Glomerular visceral epithelial cell (primary cell): ENCODE results near the gene GFM2.
"Not testable (repeated sequence)": the region's sequence is repeated elsewhere in the genome, so short reads cannot be mapped to it uniquely, and the experiment has no call there.

Source experiments
- DNase-seq: peaks from one replicate; pipeline ENCODE4 v3.0.0-alpha.2; 2016; ENCODE audit errors: extremely low spot score

Gene GFM2

DNA sequence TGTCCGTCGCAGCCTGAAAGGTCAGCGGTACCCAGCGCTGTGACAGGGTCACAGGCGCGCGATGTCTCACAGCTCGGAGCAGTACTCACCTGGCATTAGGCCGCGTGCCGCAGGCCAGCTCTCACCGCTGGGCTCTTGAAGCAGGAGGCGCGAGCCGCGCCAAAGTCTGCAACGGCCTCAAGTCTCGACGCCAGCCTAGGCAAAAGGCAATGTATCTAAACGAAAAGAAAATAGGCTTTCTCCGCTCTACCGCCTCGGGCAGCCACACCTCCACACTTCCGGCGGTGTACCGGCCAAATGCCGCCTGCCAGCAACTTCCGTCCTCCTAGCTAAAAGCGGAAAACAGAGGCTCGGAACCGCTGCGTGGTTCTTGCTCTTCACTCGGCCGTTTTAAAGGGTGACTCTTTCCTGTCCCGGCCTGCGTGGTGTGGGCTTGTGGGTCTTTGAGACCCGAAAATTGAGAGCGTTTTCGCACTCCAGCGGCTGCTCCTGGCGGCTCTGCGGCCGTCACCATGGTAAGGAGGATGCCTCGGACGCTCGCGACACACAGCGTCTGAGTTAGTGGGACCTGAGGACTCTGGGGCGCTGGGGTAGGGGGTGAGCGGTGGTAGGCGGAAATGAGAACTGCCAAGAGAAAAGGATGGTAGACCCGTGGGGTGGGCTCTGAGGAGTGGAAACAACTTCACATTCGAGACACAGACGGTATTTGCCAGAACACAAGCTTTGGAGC, at the start of gene GFM2, which contains the start of gene NSA2:
Gene GFM2, minus strand, starts transcription at position 269 of the 730 bp plus-strand sequence. CDS start 3,375 bp downstream, outside the sequence.
Gene NSA2, plus strand, starts transcription at position 401 of the 730 bp plus-strand sequence. Its CDS starts 112 bp downstream, at position 513.
- peak; percentile 94 for DNase-seq

GRCh38 chr5:74810915-74811314, 44.0 kb upstream of the GFM2 start:
- DNase-seq, result peak; percentile 48

DNA sequence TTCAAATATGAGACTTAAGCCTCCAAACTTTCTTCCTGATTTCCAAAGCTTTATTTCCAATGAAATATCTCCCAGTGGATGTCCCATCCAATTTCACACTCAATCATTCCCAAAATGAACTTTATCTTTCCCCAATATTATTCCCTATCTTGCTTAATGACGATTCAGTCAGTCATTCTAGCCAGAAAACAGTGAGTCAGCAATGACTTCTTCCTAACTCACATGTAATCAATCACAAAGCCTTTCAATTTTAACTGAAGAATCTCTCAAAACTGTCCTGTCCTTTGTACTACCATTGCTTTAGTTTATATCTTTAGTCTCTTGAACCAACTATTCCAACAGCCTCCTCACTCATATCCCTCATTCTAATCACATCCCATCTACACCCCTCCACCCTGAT, 35.0 kb upstream of the GFM2 start:
- no peak for DNase-seq

GRCh38 chr5:74801197-74801596, 34.3 kb upstream of the GFM2 start:
- DNase-seq, result no peak

DNA sequence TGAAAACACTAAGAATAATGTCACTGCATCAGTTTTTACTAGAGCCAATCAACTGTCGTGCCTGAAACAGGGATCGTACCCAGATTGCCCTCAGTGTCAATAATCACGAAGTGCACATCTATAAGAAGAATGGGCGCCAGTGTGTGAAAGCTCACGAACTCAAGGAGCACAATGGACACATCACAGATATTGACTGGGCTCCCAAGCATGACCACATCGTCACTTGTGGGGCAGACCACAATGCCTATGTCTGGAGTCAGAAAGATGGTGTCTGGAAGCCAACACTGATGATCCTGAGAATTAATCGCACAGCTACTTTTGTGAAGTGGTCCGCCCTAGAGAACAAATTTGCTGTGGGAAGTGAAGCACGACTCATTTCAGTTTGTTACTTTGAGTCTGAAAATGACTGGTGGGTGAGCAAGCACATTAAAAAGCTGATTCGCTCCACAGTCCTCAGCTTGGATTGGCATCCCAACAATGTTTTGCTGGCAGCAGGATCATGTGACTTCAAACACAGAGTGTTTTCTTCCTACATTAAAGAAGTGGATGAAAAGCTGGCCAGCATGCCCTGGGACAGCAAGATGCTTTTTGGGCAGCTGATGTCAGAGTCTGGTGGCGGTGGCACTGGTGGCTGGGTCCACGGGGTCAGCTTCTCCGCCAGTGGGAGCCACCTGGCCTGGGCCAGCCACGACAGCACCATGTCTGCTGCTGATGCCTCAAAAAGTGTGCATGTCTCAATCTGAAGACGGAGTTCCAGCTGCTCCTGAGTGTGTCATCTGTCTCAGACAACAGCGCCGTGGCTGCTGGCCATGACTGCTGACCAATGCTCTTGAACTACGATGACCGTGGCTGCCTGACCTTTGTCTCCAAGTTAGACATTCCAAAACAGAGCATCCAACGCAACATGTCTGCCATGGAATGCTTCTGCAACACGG, 32.3 kb upstream of the GFM2 start:
- DNase-seq, result peak; percentile 55

GRCh38 chr5:74791669-74792068, 24.8 kb upstream of the GFM2 start:
- DNase-seq, result not testable (repeated sequence)

GRCh38 chr5:74787424-74787823, 20.5 kb upstream of the GFM2 start:
- DNase-seq, result no peak

GRCh38 chr5:74786851-74787250, 19.9 kb upstream of the GFM2 start:
- DNase-seq, result no peak

DNA sequence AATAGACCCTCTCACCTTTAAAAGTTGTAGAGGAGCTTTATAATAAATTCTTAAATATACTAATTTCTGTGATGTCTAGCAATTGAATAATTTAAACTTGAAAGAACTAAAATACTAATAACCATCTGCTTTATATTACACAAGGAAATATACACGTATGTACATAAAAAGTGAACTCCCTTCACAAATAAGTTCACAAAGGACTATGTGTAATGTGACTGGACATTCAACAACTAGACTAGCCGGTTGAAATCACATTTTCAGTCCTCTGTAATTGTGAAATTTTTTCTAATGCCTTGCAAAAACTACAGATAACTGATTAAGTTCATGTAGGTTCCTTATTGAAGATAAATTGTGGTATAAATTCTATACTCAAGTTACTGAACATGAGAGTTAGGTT, 11.7 kb upstream of the GFM2 start:
- no peak for DNase-seq

GRCh38 chr5:74772359-74772758, 5.4 kb upstream of the GFM2 start:
- DNase-seq, result no peak

- DNase-seq, result peak; percentile 41
These were observed 629 bp upstream of the GFM2 start for GRCh38 chr5:74767579-74767913.

DNA sequence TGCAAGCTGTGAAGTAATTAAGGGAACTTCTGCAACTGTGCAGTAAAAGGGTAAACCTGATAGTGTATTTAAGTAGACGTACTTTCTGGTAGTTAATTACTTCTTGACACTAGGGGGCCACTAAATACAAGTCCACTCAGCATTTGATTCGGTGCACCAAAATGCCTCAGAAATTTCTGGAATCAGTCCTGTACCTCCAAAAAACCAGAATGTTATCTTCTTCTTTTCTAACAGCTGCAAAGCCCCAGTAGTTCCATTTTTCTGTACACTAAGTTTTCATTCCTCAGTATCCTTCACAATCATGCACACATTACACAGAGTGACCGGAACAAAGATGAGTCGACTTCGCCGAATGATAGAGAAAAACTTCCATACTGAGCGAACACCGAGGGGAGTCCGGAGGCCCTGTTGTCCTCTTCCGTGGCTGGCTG, 484 bp downstream of the GFM2 start:
- peak; percentile 30 for DNase-seq

DNA sequence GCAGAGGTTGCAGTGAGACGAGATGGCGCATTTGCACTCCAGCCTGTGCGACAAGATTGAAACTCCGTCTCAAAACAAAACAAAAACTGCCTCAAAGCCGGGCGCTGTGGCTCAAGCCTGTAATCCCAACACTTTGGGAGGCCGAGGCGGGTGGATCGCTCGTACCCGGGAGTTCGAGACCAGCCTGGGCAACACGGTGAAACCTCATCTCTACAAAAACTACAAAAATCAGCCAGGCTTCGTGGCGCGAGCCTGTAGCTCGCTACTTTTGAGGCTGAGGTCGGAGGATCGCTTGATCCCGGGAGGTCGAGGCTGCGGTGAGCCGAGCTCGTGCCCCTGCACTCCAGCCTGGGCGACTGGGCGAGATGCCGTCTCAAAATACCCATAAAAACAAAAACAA, 988 bp downstream of the GFM2 start:
- DNase-seq, result no peak

DNA sequence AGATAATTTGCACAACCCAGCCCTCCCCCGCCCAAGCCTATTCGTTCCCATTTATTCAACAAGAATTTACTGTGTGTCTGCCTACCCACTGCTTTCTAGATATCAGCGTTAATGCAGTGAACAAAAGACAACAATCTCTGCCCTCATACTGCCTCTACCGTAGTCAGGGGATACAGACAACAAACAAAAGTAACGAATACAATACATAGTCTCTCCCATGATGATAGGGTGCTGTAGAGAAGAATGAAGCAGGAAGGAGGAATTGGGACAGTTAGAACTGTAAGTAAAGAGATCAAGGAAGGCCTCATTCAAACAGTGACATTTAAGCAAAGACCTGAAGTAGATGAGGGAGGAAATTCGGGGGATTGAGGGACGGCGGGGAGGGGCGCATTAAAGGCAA, 1.7 kb downstream of the GFM2 start:
- DNase-seq, result peak; percentile 23

- no peak for DNase-seq
These were observed 3.4 kb downstream of the GFM2 start for GRCh38 chr5:74763504-74763903.

DNA sequence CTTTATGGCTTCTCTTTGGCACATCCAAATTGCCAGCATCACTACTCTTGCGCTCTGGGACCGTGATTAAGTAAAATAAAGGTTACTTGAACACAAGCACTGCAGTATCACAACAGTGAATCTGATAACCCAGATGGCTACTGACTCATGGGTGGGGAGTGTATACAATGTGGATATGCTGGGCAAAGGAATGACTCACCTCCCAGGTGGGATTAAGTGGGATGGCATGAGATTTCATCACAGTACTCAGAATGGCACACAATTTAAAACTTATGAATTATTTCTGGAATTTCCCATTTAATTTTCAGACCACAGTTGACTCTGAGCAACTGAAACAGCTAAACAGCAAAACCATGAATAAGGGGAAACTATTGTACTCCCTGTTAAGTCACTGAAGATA, 4.3 kb downstream of the GFM2 start:
- peak; percentile 93 for DNase-seq

- DNase-seq, result peak; percentile 54
These were observed 5.7 kb downstream of the GFM2 start for GRCh38 chr5:74761241-74761640.

DNA sequence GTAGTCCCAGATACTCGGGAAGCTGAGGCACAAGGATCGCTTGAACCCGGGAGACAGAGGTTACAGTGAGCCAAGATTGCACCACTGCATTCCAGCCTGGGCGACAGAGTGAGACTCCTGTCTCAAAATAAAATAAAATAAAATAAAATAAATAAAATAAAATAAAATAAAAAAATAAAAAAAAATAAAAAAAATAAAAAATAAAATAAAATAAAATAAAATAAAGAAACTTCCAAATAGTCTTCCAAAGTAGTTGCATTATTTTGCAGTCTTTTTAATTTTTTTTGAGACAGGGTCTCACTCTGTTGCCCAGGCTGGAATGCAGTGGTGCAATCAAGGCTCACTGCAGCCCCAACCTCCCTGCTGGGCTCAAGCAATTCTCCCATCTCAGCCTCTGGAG, 18.2 kb downstream of the GFM2 start:
- DNase-seq, result not testable (repeated sequence)

- no peak for DNase-seq
These were observed 28.5 kb downstream of the GFM2 start for GRCh38 chr5:74738406-74738805.

DNA sequence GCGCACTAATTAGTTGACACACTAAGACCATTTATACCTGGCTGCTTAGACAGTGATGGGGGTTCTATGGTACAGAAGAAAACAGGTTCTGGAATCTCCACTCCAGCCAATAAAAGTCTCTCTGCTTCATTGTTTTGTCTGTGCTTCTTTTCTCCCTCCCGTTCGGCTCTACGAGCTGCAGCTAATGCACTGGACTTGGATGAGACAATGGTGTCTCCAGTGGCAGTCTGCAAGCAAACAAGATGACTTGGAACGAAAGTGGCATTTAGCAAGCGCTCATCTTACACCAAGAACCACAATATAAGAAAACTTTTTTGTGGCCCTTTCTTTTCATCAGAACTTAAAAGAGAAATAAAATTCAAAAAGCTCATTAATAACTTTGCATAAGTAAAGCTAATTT, 30.2 kb downstream of the GFM2 start:
- DNase-seq, result no peak

- no peak for DNase-seq
These were observed 41.6 kb downstream of the GFM2 start for GRCh38 chr5:74725331-74725730.

GRCh38 chr5:74722271-74722670, 44.6 kb downstream of the GFM2 start:
- DNase-seq, result no peak

DNA sequence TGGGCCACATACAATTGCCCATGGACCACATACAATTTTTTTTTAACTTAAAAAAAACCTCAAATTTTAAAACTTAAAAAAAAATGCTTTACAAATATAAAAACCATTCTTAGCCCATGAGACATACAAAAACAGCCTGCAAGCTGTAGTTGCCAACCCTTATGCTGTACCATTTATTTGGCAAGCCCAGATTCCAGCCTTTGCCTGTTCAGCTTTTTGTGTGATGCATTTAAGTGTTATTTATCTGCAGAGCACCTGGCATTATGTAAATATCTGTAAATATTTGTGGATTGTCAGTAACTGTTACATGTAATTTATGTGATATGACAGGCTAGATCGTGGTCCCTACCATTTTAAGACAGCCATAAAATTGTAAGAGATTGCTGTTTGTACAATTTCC, 49.3 kb downstream of the GFM2 start:
- DNase-seq, result no peak
